ENCODE measurements around the gene MINDY4B.

Gene MINDY4B

DNA sequence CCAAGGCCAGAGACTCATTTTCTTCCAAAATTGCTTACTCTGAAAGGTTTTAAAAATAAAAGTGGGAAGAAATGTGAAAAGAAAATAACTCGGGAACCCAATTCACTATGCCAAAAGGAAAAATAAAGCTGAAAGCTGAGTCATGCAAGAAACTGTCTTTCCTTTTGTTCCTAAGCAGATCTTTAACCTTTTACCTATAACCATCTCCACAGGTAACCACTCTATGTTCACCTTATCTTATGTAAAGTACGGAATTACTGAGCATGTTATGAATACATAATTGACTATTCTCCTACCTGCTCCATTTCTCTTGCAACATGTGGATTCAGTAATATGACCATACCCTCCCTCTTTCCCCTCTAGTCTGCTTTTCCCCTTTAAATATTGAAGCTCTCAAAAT is 62.0 kb downstream of the MINDY4B start:
- DNase-seq = no peak

DNA sequence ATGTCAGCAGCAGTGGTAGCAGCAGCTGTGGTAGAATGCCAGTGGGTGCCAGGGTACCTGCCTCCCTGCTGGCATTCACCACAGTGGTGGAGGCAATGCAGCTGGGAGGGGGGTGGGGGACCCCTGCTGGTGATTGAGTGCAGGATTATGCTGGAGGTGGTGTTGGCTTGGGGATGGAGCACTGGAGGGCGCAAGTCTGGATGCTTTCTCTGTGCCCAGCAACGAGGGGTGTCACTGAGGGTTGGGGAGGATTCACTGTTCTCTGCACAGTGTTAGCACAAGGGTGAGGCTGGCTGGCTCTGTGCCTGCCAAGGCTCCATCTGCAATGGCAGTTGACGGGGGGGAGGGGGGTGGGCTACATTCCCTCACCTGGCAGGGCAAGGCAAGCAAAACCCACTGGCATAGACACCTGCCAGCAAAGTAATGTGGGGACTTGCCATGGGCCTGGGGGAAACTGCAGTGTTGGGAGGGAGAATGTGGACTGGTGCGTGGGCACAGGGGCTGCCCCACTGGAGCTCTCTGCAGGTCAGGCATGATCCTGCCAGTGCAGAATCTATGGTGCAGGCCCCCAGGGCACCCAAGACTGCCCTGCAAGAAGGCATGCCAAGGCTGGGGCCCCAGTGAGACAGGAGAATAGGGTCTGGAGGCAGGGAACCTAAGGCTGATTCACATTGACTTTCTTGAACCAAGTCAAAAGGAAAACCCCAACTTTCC is 64.3 kb downstream of the MINDY4B start:
- DNase-seq = no peak

DNA sequence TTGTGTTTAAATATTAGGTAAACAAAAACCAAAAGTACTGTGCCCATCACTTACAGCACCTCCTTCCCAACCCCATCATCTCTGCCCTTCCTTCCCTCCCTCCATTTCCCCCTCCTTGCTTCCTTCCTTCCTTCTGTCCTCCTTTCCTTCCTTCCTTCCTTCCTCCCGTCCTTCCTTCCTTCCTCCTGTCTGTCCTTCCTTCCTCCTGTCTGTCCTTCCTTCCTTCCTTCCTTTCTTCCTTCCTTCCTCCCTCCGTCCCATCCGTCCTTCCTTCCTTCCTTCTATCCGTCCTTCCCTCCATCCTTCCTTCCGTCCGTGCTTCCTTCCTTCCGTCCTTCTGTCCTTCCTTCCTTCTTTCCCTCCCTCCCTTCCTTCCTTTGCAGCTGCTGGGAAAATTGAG is 74.5 kb downstream of the MINDY4B start:
- no peak for DNase-seq

DNA sequence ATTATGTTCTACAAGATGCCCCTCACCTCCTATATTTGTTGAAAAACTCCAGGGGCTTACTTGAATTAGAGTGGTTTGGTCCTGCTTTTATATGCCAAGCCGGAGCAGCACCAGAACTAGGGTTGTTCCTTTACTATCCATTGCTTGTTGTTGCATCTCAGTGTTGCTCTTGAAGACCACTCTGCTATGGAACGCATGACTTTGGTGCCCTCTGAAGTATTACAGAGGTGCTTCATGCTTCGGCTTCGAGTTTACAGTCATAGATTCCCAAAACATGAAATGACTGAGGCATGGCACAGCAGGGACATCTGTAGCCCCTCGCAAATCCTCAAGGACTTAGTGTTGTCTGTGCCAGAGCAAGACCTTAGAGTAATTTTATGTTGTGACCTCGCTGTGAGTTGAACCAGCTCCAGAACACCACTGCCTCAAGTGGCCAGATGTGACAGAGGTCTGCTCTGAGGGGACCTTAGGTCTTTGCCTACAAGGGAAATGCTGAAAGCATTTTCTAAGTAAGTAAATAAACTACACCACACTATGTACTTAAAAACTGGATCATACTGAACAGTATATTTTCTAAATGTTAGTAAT is 75.1 kb downstream of the MINDY4B start:
- DNase-seq = no peak

GRCh38 chr3:150829408-150829807 is 75.8 kb downstream of the MINDY4B start:
- no peak for DNase-seq

GRCh38 chr3:150828997-150829396 is 76.2 kb downstream of the MINDY4B start:
- no peak for DNase-seq

DNA sequence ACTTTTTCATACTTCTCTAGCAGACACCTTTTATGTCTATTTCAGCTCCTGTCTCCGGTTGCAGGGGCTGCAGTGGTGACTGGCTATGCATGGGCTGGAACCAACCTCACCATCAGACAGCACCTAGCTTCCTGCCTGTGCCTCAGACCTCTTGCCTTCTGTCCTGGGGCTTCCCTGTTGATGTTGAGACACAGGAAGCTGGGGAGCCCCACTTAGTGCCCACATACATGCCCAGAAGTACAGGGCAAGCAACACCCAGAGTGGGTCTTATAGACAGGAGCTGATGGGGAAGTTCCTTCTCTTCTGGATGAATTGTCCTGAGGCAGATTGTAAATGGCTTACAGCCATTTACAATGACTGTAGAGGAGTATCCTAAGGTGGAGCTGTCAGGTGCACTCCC is 77.0 kb downstream of the MINDY4B start:
- DNase-seq = no peak

DNA sequence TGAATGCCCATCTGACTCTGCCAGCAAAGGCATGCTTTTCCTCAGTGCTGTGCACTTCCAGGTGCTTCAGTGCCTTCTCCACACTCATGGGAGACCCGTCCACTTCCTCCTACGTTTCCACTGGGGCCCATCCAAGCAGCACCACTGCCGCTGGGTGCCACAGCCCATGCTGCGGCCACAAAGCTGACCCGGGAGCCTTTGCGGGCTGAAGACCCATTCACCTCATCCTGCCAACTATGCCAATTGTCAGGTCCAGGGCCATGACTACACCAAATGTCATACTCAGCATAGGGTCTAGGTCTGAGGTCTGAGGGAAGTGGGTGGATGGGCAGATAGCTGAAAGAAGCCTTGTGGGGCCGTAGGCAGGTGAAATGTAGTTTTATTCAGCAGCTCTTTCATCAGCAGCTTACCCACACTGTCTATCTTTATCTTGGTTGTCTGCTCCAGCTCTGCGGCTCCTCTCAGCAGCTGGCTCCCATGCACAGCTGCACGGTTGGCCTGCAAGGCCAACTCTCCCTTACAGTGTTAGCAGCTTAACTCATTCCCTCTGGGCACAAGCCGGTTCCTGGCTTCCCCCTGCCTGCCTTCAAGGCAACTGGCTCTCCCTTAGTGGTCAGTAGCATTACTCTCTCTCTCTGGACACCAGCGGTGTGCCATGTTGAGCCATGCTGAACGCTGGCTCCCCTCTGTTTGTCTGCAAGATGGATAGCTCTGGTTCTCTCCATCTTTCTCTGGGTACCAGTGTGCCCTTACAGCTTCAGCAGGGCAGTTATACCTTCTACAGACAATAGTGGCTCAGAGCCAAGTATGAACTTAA is 78.6 kb downstream of the MINDY4B start:
- DNase-seq = no peak

- no peak for DNase-seq
Observed at GRCh38 chr3:150825916-150826377, 79.3 kb downstream of the MINDY4B start.

DNA sequence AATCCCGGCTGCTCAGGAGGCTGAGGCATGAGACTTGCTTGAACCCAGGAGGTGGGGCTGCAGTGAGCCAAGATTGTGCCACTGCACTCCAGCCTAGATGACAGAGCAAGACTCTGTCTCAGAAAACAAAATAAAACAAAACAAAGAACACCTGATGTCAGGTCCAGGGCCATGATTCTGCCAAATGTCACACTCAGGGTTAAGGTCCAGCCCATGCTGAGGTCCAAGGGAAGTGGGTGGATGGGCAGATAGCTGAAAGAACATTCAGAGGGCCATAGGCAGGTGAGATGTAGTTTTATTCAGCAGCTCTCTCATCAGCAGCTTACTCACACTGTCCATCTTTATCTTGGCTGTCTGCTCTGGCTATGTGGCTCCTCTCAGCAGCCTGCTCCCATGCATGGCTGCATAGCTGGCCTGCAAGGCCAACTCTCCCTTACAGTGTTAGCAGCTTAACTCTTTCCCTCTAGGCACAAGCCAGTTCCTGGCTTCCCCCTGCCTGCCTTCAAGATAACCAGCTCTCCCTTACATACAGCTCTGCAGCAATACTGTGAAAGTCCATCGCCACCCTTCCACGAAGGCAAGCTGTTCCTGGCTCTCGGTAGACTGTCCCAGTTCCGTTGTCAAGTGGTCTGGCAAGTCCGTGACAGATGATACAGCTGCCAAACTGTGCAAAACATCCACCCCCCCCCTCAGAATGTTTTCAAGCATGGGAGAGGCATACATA is 79.9 kb downstream of the MINDY4B start:
- DNase-seq = no peak

- DNase-seq = no peak
Observed at GRCh38 chr3:150823277-150823676, 82.0 kb downstream of the MINDY4B start.

GRCh38 chr3:150822636-150823035 is 82.6 kb downstream of the MINDY4B start:
- DNase-seq = no peak

Measured in activated CD8-positive, alpha-beta memory T cell treated with anti-CD3 and anti-CD28 coated beads, Interleukin-2, amount 50 U/mL, for 48 hours (primary cell).